GM12865 (cell line): Measurements from ENCODE around the gene TMEM184C.

ENCODE experiments used
- DNase-seq: peaks from one replicate; pipeline ENCODE4 v3.0.0; 2010; ENCODE audit warnings: low read depth
- H3K4me3 ChIP-seq: 2 replicates; pipeline ENCODE4 v1.5.1; 2011; ENCODE audit warnings: mild to moderate bottlenecking, low read depth, low read length, control low read depth
- TF ChIP-seq, protein P1 (sequence below): IDR thresholded peaks from 2 replicates; pipeline ENCODE4 v1.5.1; 2011; ENCODE audit warnings: low read length, control low read depth, low read depth, inconsistent platforms; ENCODE audit not compliant: insufficient read depth; ENCODE audit errors: missing control alignments

TMEM184C gene

DNA sequence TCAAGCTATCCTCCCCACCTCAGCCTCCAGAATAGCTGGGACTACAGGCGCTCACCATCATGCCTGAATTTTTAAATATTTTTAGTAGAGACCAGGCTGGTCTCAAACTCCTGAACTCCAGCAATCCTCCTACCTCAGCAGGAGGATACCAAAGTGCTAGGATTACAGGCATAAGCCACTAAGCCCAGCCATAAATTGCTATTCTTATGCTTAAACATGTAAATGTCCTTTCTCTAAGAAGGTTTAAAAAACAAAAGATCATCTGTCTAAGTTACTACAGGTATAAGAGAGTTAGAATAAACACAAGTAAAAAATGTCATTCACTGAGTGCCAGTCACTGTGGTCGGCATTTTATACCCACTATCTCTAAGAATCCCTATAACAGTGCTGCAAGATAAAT lies 38.4 kb downstream of the TMEM184C start:
- TF ChIP-seq, protein P1, sequence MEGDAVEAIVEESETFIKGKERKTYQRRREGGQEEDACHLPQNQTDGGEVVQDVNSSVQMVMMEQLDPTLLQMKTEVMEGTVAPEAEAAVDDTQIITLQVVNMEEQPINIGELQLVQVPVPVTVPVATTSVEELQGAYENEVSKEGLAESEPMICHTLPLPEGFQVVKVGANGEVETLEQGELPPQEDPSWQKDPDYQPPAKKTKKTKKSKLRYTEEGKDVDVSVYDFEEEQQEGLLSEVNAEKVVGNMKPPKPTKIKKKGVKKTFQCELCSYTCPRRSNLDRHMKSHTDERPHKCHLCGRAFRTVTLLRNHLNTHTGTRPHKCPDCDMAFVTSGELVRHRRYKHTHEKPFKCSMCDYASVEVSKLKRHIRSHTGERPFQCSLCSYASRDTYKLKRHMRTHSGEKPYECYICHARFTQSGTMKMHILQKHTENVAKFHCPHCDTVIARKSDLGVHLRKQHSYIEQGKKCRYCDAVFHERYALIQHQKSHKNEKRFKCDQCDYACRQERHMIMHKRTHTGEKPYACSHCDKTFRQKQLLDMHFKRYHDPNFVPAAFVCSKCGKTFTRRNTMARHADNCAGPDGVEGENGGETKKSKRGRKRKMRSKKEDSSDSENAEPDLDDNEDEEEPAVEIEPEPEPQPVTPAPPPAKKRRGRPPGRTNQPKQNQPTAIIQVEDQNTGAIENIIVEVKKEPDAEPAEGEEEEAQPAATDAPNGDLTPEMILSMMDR, result no peak
- no peak overlapping the region for H3K4me3 ChIP-seq
- no peak for DNase-seq

DNA sequence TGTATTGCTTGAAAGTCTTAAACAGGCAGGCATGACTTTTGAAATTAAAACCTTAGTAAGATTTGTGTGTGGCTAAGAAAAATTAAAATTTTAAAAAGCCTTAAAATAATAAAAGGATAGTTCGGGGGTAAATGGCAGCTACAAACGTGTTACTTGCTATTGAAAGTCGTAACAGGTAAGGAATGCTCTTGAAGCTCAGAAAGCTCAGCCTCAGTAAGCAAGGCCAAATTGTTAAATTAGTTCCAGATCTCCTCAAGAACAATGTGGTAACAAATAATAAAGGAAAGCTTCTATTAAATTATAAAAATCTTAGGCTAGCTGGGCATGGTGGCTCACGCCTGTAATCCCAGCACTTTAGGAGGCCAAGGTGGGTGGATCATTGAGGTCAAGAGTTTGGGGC lies 41.3 kb downstream of the TMEM184C start:
- no peak for DNase-seq
- H3K4me3 ChIP-seq, result no peak overlapping the region
- TF ChIP-seq, protein P1, result no peak

DNA sequence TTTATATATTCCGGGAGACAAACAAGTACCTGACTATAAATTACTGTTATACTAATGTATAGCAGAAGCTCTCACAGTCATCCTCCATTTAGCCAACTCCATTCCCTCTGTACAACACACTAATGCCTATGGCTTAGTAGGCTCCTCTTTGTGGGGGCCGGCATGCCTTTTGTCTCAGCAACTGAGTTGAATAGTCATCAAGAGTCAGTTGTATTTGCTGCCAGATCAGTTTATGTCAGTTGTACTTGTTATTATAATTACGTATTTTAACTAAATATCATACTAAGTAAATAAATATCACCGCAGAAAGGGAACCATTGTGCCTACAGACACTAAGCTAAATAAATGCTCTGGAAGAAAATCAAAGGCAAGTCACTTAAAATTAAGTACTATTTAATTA lies 56.9 kb downstream of the TMEM184C start:
- TF ChIP-seq, protein P1, result no peak
- no peak overlapping the region for H3K4me3 ChIP-seq
- DNase-seq, result no peak

DNA sequence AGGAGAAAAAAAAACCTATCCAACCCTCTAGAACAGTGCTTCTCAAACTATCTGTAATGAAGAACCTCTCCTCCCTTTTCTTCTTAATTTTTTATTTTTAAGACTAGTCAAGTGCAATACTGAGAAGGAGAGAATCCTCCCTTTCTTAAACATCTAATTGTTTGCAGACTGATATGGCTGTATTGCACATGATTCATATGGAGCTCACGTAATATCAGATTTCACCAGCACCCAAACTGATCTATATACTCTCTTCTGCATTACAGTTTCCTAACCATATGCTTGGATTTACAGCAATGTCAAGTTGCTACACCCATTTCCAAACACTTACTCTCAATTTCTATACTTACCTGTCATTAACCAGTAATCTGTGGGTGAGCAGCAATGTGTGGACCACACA lies 57.3 kb downstream of the TMEM184C start:
- H3K4me3 ChIP-seq, result no peak overlapping the region
- DNase-seq, result no peak

DNA sequence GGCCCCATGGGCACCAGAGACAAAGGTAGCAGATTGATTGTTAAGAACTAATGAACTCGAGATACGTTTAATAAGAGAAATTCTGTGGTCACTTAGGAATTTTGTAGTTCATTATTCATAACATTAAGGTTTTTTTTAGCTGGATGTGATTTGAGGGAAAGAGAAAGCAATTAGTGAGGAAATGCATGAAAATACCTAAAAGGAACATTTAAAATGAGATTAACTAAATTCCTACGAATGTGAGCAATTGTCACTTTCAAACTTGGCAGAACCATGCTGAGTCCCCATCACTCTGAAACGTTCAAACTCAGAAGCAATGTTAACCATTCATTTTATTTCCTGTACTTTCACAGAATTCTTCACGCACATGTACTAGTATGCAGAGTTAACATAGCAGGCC lies 60.9 kb downstream of the TMEM184C start:
- DNase-seq, result no peak
- no peak overlapping the region for H3K4me3 ChIP-seq
- TF ChIP-seq, protein P1, result no peak

More for the DNA sequence above, 57.3 kb downstream of the TMEM184C start:
- TF ChIP-seq, protein P1, result no peak

DNA sequence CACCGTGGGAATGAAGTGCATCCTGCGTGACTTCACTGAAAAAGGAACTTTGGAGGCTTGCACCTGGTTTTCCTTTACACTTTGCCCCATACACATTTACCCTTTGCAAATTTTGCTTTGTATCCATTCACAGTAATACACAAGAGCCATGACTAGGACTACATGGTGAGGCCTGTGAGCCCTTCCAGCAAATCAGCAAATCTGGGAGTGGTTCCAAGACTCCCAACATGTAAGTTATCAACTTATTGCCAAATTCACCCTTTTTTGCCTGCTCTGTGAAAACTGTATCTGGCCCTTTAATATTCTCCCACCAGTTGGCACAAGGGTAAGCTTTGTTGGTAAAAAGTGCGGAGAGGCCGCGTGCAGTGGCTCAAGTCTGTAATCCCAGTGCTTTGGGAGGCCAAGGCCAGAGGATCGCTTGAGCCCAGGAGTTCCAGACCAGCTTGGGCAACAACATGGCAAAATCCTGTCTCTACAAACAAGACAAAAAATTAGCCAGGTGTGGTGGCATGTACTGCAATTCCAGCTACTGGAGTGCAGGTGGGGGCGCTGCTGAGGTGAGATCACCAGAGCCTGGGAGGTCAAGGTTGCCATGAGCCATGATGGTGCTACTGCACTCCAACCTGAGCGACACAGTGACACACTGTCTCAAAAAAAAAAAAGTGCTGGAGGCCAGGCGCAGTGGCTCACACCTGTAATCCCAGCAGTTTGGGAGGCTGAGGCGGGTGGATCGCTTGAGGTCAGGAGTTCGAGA lies 61.8 kb downstream of the TMEM184C start:
- peak; percentile 50 for DNase-seq
- TF ChIP-seq, protein P1, result peak; percentile 20
- no peak overlapping the region for H3K4me3 ChIP-seq

DNA sequence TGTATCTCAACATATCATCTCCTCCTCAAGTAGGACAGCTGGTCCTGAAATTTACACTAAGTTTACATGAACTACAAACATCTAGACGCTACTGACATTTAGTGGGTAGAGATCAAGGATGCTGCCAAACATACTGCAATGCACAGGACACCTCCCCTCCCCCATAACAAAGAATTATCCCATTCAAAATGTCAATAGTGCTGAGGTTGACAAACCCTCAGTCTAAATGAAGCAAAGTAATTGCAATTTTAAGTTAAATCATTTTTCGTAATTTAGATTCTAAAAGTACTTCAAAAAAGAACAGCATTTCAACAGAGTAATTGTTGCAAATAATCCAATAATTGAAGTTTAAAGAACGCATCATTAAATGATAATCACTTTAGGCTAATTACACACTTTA lies 65.6 kb downstream of the TMEM184C start:
- DNase-seq, result no peak
- H3K4me3 ChIP-seq, result peak overlapping the region; percentile 96
- TF ChIP-seq, protein P1, result no peak
